Rectal smooth muscle tissue (tissue), 1 donor: ENCODE measurements around the gene GRAMD1A.
"Not testable (repeated sequence)": the region's sequence is repeated elsewhere in the genome, so short reads cannot be mapped to it uniquely, and the experiment has no call there.

Source experiments
- H3K27ac ChIP-seq: one replicate; pipeline ENCODE4 v1.7.0; 2013; ENCODE audit warnings: low read depth, low read length, inconsistent platforms
- H3K27me3 ChIP-seq: one replicate; pipeline ENCODE4 v1.7.0; 2013; ENCODE audit warnings: low read length; ENCODE audit not compliant: control insufficient read depth, insufficient read depth
- H3K36me3 ChIP-seq: one replicate; pipeline ENCODE4 v1.7.0; 2013; ENCODE audit warnings: low read length; ENCODE audit not compliant: control insufficient read depth, insufficient read depth
- H3K4me1 ChIP-seq: one replicate; pipeline ENCODE4 v1.7.0; 2013; ENCODE audit warnings: low read length; ENCODE audit not compliant: control insufficient read depth, insufficient read depth
- H3K4me3 ChIP-seq: one replicate; pipeline ENCODE4 v1.7.0; 2013; ENCODE audit warnings: low read length
- H3K9ac ChIP-seq: one replicate; pipeline ENCODE4 v1.7.0; 2013; ENCODE audit warnings: low read length

The GRAMD1A gene

DNA sequence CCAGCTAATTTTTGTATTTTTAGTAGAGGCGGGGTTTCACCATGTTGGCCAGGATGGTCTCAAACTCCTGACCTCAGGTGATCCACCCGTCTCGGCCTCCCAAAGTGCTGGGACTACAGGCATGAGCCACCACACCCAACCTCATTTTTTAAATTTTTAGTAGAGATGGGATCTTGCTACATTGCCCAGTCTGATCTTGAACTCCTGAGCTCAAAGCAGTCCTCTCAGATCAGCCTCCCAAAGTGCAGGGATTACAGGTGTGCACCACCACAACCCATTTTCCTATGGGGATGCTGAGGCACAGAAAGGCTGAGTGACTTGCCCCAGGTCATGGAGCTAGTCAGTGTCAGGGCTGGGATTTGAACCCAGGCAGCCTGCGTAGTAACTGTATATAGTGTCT lies 51.1 kb downstream of the GRAMD1A start:
- H3K27me3 ChIP-seq, H3K4me3 ChIP-seq, H3K4me1 ChIP-seq: not testable (repeated sequence)

DNA sequence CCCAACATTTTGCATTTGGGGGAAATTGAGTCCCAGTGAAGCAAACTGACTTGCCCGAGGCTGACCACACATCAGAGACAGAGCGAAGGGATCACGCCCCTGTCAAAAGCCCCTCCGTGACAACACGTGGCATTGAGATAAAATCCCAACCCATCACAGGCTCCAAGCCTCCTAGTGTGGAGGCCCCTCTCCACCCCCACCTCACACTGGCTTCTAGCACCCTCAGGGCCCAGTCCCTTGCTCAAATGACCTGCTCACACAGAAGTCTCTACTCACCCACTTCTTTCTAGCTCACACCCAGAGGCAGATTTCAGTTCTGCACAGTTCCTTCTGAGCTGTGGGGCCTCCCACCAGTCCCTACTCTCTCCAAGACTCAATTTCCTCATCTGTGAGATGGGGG lies 51.7 kb downstream of the GRAMD1A start:
- Histone ChIP-seq H3K4me3 (no peak overlapping the region), H3K27me3 (no peaks in the 10 kb centered on the region), H3K4me1 (no peaks in the 10 kb centered on the region), H3K36me3 (no peaks in the 10 kb centered on the region), H3K9ac (no peak overlapping the region), H3K27ac (no peak overlapping the region)

More for the DNA sequence above, 51.1 kb downstream of the GRAMD1A start:
- not testable (repeated sequence) for H3K9ac ChIP-seq, H3K36me3 ChIP-seq, H3K27ac ChIP-seq

DNA sequence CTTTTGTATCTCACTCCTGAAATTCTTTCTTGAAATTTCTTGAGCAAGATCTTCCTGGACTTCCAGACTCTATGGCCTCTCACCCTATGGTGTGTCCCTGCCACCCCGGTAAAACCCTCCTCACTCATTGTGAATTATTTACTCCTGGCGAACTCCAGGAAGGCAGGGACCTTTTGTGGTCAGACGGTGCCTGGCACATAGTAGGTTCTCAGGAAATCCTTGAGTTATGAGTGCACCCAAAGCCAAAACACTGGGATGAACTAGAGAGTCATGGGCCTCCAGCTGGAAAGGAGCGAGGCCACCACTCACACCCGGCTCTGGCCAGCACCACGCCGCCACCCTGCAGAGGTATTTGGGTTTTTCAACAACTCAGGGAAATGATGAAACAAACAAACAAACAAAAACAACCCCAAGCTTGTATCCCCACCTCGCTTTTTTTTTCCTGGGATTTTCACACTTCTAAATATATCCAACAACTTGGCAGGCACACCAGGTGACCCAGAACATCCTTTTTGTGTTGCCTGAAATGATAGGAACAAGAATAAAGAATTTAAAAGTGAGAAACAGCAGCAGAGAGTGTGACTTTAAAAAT lies 52.6 kb downstream of the GRAMD1A start:
- H3K27me3 ChIP-seq = no peaks in the 10 kb centered on the region
- H3K9ac ChIP-seq = no peak overlapping the region
- H3K27ac ChIP-seq = no peak overlapping the region
- no peaks in the 10 kb centered on the region for H3K4me1 ChIP-seq
- no peaks in the 10 kb centered on the region for H3K36me3 ChIP-seq
- H3K4me3 ChIP-seq = no peak overlapping the region

DNA sequence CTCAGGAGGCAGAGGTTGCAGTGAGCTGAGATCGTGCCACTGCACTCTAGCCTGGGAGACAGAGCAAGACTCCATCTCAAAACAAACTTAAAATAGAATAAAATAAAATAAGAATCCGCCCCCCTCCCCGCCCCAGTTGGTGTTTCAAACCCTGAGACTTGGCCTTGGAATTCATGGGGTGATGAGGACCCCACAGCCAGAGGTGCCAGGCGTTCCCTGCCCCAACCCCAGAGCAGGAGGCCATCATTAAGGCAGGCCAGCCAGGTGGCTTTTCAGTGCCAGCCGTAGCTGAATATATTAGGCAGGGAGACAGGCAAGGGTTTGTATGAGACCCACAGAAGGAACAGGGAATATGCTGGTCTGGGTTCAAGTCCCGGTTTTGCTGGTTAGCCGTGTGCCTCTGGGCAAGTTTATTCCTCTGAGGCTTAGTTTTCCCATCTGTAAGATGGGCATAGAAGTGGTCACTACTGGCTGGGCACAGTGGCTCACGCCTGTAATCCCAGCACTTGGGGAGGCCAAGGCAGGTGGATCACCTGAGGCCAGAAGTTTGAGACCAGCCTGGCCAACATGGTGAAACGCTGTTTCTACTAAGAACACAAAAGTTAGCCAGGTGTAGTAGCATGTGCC lies 53.7 kb downstream of the GRAMD1A start:
- Histone ChIP-seq H3K9ac (no peak overlapping the region), H3K4me3 (no peak overlapping the region), H3K27me3 (no peaks in the 10 kb centered on the region), H3K4me1 (no peaks in the 10 kb centered on the region), H3K36me3 (no peaks in the 10 kb centered on the region), H3K27ac (no peak overlapping the region)

DNA sequence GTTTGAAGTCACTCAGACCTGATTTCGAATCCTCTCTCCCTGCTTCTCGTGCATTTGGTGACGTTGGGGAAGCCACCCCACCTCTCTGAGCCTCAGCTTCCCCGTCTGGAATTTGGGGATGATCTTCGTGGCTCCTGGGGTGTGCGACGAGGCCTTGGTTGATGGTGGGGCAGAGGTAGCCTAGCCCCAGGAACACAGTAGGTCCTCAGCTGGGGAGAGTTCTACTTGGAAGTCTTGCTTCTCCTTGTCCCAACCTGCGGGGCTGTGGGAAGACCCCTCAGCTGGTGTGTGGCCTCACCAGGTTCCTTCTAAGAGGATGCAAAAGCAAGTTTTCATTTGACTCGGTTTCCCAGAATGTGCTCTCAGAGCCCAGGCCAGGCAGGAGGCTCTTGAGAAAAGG lies 54.5 kb downstream of the GRAMD1A start:
- H3K9ac ChIP-seq = no peak overlapping the region
- H3K4me3 ChIP-seq = no peak overlapping the region
- no peaks in the 10 kb centered on the region for H3K36me3 ChIP-seq
- no peaks in the 10 kb centered on the region for H3K27me3 ChIP-seq
- no peaks in the 10 kb centered on the region for H3K4me1 ChIP-seq
- H3K27ac ChIP-seq = no peak overlapping the region

DNA sequence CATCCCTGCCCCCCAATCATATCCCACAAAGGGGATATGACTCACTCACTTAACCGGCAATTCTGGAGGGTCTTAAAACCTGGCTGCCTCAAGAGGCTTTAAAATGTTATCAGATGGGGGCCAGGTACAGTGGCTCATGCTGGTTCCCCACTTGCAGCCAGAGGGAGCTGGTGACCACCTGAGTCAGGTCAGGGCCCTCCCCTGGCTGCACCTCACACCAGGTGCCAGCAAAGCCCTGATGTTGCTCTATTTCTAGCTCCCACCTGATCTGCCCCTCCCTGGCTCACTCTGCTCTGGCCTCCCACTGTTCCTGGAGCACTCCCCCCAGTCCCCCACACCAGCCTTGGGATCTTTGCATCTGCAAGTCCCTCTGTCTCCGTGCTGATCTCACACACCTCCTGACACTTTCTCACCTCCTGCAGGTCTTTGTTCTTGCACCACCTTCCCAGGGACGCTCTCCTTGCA lies 55.6 kb downstream of the GRAMD1A start:
- no peaks in the 10 kb centered on the region for H3K36me3 ChIP-seq
- H3K27me3 ChIP-seq = no peaks in the 10 kb centered on the region
- H3K9ac ChIP-seq = no peak overlapping the region
- H3K4me3 ChIP-seq = no peak overlapping the region
- no peaks in the 10 kb centered on the region for H3K4me1 ChIP-seq
- no peak overlapping the region for H3K27ac ChIP-seq

DNA sequence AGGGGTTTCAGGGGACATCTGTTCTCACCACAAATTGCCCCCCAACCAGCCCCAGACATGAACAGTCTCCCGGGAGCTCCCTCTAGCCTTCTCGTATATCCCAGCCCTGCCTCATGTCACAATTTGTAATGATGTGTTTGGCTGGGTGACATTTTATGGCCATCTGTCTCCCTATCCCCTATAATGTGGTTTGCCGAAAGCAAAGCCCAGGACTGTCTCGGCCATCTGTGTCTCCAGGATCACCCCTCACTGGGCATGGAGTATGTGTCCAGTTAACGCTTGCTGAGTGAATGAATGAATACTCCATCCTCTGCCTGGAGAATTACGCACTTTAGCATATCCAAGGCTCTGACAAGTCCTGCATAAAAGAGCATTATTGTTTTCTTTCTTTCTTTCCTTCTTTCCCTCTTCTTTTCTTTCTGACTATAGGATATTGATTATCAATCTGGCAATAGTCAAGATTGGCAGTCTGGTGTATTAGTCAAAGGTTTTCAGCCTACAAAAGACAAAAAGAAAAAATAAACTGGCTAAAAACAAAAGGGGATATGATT lies 56.5 kb downstream of the GRAMD1A start:
- Histone ChIP-seq H3K27me3 (no peaks in the 10 kb centered on the region), H3K27ac (no peak overlapping the region), H3K4me3 (no peak overlapping the region), H3K4me1 (no peaks in the 10 kb centered on the region), H3K36me3 (no peaks in the 10 kb centered on the region), H3K9ac (no peak overlapping the region)

DNA sequence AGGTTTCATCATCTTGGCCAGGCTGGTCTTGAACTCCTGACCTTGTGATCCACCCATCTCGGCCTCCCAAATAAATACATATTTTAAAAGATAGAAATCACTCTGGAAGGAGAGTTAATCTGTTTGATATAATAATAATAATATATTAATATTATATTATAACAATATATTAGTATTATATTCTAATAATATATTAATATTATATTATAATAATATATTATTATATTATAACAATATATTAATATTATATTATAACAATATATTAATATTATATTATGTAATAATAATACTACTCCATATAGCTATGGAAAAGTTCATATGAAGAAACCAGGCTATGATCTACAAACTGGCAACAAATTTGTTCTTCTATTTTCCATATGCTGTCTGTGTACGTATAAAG lies 58.2 kb downstream of the GRAMD1A start:
- no peak overlapping the region for H3K4me3 ChIP-seq
- H3K9ac ChIP-seq = no peak overlapping the region
- no peaks in the 10 kb centered on the region for H3K36me3 ChIP-seq
- H3K4me1 ChIP-seq = no peaks in the 10 kb centered on the region
- H3K27ac ChIP-seq = no peak overlapping the region
- no peaks in the 10 kb centered on the region for H3K27me3 ChIP-seq

DNA sequence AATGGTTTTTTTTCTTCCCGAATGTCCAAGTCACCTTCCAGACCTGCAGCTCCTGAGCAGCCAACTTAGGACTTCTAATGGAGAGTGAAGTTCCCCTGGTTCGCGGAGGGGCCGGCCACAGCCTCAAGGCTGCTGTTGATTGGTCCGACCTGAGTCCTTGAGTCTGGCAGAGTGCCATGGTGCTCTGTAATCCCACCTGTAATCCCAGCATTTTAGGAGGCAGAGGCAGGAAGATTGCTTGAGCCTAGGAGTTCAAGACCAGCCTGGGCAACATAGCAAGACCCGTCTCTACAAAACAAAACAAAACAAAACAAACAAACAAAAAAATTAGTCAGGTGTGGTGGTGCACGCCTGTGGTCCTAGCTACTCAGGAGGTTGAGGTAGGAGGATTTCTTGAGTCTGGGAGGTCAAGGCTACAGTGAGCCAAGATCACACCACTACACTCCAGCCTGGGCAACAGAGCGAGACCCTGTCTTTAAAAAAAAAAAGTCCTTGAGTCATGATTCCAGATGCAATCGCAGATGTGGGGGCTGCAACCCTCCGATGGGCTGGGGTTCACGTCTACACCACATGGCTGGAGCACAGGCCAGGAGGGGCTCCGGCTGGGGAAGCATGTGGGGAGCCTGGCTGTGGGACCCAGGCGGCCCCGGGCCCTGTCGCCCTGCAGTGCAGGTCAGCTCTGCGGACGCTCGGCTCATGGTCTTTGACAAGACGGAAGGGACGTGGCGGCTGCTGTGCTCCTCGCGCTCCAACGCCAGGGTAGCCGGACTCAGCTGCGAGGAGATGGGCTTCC lies 59.1 kb downstream of the GRAMD1A start:
- no peaks in the 10 kb centered on the region for H3K27me3 ChIP-seq
- H3K4me1 ChIP-seq = no peaks in the 10 kb centered on the region
- H3K9ac ChIP-seq = no peak overlapping the region
- no peak overlapping the region for H3K27ac ChIP-seq
- no peaks in the 10 kb centered on the region for H3K36me3 ChIP-seq
- H3K4me3 ChIP-seq = no peak overlapping the region

DNA sequence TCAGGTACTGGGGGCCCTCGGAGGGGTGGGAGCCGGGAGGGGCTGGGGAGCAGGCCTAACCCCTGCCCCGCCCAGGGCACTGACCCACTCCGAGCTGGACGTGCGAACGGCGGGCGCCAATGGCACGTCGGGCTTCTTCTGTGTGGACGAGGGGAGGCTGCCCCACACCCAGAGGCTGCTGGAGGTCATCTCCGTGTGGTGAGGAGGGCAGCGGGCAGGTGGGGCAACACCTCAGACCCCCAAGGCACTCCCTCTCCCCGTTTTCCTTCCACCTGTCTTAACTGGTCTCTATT lies 59.6 kb downstream of the GRAMD1A start:
- Histone ChIP-seq H3K36me3 (no peaks in the 10 kb centered on the region), H3K27me3 (no peaks in the 10 kb centered on the region)

DNA sequence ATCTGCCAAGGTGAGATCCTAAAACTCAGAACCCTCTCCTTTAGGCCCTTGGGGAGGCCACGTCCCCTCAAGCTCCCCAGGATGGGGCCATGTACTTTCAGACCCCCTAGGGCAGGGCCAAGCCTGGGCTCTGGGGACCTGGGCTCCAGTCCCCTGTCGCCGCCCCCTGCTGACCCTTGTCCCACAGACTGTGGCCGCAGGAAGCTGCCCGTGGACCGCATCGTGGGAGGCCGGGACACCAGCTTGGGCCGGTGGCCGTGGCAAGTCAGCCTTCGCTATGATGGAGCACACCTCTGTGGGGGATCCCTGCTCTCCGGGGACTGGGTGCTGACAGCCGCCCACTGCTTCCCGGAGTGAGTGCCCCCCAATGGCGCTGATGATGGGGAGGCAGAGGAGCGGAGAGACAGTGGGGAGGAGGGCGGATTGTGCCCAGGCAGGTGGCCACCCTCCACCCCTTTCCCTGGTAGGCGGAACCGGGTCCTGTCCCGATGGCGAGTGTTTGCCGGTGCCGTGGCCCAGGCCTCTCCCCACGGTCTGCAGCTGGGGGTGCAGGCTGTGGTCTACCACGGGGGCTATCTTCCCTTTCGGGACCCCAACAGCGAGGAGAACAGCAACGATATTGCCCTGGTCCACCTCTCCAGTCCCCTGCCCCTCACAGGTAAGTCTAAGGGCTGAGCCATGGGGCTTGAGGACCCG lies 60.2 kb downstream of the GRAMD1A start:
- H3K4me1 ChIP-seq = no peaks in the 10 kb centered on the region
- H3K27me3 ChIP-seq = no peaks in the 10 kb centered on the region
- H3K9ac ChIP-seq = no peak overlapping the region
- H3K4me3 ChIP-seq = no peak overlapping the region
- H3K36me3 ChIP-seq = no peaks in the 10 kb centered on the region
- no peak overlapping the region for H3K27ac ChIP-seq

More for the DNA sequence above, 59.6 kb downstream of the GRAMD1A start:
- Histone ChIP-seq H3K4me1 (no peaks in the 10 kb centered on the region), H3K27ac (no peak overlapping the region), H3K9ac (no peak overlapping the region), H3K4me3 (no peak overlapping the region)

DNA sequence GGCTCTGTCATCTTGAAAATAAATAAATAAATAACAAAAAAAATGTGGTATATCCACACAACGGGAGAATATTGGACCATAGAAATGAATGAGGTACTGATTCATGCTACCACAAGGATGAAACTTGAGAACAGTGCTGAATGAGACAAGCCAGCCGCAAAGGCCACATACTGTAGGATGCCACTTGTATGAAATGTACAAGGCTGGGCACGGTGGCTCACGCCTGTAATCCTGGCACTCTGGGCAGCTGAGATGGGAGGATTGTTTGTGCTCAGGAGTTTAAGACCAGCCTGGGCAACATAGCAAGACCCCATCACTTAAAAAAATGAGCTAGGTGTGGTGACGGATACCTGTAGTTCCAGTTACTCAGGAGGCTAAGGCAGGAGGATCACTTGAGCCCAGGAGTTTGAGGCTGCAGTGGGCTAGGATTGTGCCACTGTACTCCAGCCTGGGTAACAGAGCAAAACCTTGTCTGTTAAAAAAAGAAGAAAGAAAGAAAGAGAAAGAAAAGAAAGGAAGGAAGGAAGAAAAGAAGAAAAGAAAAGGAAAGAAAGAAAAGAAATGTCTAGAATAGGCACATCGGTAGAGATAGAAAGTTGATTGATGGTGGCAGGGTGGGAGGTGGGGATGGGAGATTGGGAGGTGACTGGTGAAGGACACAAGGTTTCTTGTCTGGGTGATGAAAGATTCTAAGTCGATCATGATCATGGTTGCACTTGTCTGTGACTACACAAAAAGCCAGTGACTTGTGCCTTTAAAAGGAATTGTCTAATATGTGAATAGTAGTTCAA lies 61.7 kb downstream of the GRAMD1A start:
- no peak overlapping the region for H3K27ac ChIP-seq

More for the DNA sequence above, 61.7 kb downstream of the GRAMD1A start:
- no peaks in the 10 kb centered on the region for H3K4me1 ChIP-seq
- no peaks in the 10 kb centered on the region for H3K36me3 ChIP-seq
- H3K27me3 ChIP-seq = no peaks in the 10 kb centered on the region
- H3K4me3 ChIP-seq = no peak overlapping the region
- no peak overlapping the region for H3K9ac ChIP-seq
